Uterus (tissue), 2 donors: Measurements from ENCODE around the gene IPO11.

Experiments used
- CTCF ChIP-seq, 4 experiments: fragments of 200-600 bp in 2 of 4; fragments of 450-650 bp in 2 of 4; sonication (generic) in 2 of 4; IDR thresholded peaks; one replicate each; pipeline ENCODE4 v1.5.1; 2016 to 2019; ENCODE audit warnings: antibody characterized with exemption in 4 of 4, mild to moderate bottlenecking in 2 of 4, moderate library complexity in 1 of 4
- POLR2A ChIP-seq, 2 donors: fragments of 450-650 bp; IDR thresholded peaks; one replicate each; pipeline ENCODE4 v1.6.1; 2016; ENCODE audit warnings: antibody characterized with exemption in 2 of 2, mild to moderate bottlenecking in 1 of 2, moderate library complexity in 1 of 2

GRCh38 chr5:62496876-62497275 is 84.3 kb downstream of the IPO11 start:
- no peak for TF ChIP-seq CTCF (IDR thresholded peaks at IDR 0.05)
- no peak for TF ChIP-seq POLR2A (IDR thresholded peaks at IDR 0.05)
